Measurements from ENCODE around the gene CASTOR1.

DNA sequence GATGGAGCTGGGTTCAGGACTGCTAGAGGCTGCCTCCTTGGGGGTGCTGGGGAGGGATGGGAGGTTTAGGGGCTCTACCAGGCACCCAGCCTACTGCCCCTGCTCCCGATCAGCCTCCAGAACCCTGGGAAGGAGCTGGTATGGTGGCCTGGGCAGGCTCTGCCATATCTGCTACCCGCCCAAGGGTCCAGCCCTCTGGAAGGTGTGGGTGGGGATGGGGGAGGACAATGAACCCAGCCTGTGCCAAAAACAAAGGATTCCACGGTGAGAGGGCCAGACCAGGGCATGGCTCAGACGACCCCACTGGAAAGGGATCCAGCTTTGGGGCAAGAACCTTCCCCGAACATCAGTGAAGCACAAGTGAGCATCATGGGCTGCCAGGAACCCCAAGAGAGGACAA, 3.0 kb downstream of the CASTOR1 start:
- TF ChIP-seq, protein P1, sequence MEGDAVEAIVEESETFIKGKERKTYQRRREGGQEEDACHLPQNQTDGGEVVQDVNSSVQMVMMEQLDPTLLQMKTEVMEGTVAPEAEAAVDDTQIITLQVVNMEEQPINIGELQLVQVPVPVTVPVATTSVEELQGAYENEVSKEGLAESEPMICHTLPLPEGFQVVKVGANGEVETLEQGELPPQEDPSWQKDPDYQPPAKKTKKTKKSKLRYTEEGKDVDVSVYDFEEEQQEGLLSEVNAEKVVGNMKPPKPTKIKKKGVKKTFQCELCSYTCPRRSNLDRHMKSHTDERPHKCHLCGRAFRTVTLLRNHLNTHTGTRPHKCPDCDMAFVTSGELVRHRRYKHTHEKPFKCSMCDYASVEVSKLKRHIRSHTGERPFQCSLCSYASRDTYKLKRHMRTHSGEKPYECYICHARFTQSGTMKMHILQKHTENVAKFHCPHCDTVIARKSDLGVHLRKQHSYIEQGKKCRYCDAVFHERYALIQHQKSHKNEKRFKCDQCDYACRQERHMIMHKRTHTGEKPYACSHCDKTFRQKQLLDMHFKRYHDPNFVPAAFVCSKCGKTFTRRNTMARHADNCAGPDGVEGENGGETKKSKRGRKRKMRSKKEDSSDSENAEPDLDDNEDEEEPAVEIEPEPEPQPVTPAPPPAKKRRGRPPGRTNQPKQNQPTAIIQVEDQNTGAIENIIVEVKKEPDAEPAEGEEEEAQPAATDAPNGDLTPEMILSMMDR (IDR thresholded peaks at IDR 0.05), result no peak
- TF ChIP-seq POLR2A (IDR thresholded peaks at IDR 0.05), result no peak
